IPS DF 4.7 (cell line): ENCODE results near the gene EIF6.

Experiments
- DNase-seq: peaks from one replicate; pipeline ENCODE4 v3.0.0-alpha.2; 2013; ENCODE audit warnings: low spot score; ENCODE audit errors: extremely low read depth

EIF6 gene

GRCh38 chr20:35314816-35315631 lies 30.5 kb upstream of the EIF6 start:
- no peak for DNase-seq

- DNase-seq, result no peak
Observed at GRCh38 chr20:35312318-35312717, 27.7 kb upstream of the EIF6 start.

GRCh38 chr20:35311822-35312221 lies 27.2 kb upstream of the EIF6 start:
- no peak for DNase-seq

GRCh38 chr20:35311409-35311808 lies 26.8 kb upstream of the EIF6 start:
- DNase-seq, result no peak

- no peak for DNase-seq
Observed at GRCh38 chr20:35307666-35308653, 23.4 kb upstream of the EIF6 start.

- peak; percentile 69 for DNase-seq
Observed at GRCh38 chr20:35306931-35307517, 22.5 kb upstream of the EIF6 start.

GRCh38 chr20:35305682-35306556 lies 21.3 kb upstream of the EIF6 start:
- no peak for DNase-seq

- no peak for DNase-seq
Observed at GRCh38 chr20:35304956-35305355, 20.4 kb upstream of the EIF6 start.

- peak; percentile 89 for DNase-seq
Observed at GRCh38 chr20:35303735-35304491, 19.3 kb upstream of the EIF6 start.

GRCh38 chr20:35303382-35303734 lies 18.8 kb upstream of the EIF6 start:
- DNase-seq, result no peak

- DNase-seq, result no peak
Observed at GRCh38 chr20:35302421-35303335, 18.1 kb upstream of the EIF6 start.

- DNase-seq, result no peak
Observed at GRCh38 chr20:35301426-35301825, 16.9 kb upstream of the EIF6 start.

GRCh38 chr20:35300469-35301262 lies 16.1 kb upstream of the EIF6 start:
- DNase-seq, result no peak

- DNase-seq, result no peak
Observed at GRCh38 chr20:35299780-35300179, 15.2 kb upstream of the EIF6 start.

GRCh38 chr20:35298264-35298663 lies 13.7 kb upstream of the EIF6 start:
- no peak for DNase-seq

GRCh38 chr20:35297740-35298139 lies 13.2 kb upstream of the EIF6 start:
- DNase-seq, result no peak

- DNase-seq, result no peak
Observed at GRCh38 chr20:35297155-35297554, 12.6 kb upstream of the EIF6 start.

- DNase-seq, result no peak
Observed at GRCh38 chr20:35296101-35296554, 11.6 kb upstream of the EIF6 start.
